NCI-H510A treated with DMSO at 0.1 percent for 48 hours (cell line): ENCODE measurements around the gene OR2G6.
"Not testable (repeated sequence)": the region's sequence is repeated elsewhere in the genome, so short reads cannot be mapped to it uniquely, and the experiment has no call there.

Source experiments
- DNase-seq: peaks from one replicate; lab custom pipeline; 2025; lab: John Stamatoyannopoulos, UW

Gene OR2G6

DNA sequence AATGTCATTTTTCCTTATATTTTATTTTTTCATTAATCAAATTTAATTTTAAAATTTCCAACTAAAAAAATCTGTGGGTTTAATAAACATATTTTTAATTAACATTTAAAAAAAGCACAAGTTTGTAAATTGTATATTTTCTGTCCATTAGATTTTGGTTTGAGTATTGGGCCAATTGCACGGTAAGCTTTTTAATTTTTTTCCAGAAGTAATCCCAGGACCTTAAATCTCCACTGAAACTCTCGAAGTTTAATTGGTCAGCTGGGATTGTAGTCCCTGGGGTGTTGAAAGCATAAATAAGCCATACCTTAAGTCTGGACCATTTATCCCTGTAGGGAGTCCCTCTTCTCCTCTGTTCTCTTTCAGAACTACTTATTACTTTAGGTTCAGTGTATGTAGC lies at the start of gene OR2G6:
OR2G6 (plus strand) TSS at position 301 of the 400 bp plus-strand sequence. CDS start 13,574 bp downstream, outside the sequence.
- not testable (repeated sequence) for DNase-seq

DNA sequence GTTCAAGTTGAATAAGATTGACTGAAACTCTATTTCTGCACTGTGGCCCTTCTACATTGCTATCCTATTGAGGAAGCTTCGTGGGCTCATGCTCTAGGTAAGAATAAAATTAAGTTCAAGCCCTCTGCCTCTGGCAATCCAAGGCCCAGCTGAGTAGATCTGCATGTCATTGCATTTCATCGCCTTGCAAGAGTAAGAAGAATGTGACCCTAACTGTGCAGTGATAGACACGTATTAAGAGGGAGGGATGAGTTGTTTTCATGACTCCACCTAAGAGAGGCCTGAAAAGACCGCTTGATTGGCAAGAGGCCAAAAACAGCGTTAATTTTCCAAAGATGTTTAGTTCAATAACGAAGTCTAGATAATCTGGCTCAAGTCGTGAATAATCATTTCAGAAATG lies 48.8 kb upstream of the OR2G6 start:
- not testable (repeated sequence) for DNase-seq

DNA sequence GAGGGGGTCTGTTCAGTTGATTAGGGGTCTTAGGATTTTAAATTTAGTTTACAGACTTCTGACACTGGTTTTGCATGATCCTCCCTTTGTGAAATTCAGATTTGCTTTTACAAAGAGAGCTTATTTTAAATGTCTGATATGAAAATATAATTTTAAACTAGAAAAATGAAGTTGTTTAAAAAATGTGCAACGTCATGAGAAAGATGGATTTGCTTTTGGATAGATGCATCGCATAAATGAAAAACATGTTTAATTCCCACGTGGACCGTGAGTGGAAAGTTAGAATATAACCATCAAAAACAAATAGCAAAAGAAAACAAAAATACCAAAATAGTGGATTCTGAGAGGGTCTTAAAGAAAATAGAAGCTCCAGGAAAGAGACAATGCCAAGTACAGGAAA lies 36.7 kb upstream of the OR2G6 start:
- DNase-seq: no peak

DNA sequence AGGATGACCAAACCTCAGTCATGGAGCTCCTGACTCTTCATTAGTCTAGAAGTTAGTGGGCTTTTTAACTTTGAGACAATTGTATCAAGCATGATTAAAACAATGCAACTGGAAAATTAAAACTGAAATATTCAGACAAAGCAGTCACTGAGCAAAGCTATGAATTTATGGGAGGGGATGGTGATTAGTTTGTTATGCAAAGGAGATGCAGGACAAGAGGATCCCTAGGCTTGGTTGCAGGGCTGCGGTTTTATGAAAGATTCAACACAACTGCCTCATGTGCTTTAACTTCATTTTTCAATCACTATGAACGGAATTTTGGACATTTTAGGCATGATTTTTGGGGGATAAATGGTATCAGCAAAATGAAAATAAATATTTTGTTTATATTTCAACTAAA lies 35.8 kb upstream of the OR2G6 start:
- not testable (repeated sequence) for DNase-seq

DNA sequence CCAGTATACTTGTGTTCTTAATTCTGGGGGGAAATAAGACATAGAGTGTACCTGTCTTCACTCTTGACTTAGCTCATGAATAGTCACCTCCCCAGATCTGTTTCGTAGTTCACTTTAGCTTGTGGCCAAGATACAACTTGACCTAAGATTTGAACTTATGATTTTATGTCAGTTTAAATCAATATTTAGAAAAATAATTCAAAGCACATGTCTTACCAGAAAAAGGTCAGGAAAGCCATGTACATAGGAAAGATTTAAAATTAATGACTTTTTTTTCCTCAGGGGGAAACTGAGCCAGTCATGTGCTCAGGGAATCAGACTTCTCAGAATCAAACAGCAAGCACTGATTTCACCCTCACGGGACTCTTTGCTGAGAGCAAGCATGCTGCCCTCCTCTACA lies 34.8 kb upstream of the OR2G6 start, which contains the start of gene OR2T3:
OR2T3 (plus strand) TSS at position 301 of the 400 bp plus-strand sequence; CDS start at position 301, 0 bp downstream.
- not testable (repeated sequence) for DNase-seq

DNA sequence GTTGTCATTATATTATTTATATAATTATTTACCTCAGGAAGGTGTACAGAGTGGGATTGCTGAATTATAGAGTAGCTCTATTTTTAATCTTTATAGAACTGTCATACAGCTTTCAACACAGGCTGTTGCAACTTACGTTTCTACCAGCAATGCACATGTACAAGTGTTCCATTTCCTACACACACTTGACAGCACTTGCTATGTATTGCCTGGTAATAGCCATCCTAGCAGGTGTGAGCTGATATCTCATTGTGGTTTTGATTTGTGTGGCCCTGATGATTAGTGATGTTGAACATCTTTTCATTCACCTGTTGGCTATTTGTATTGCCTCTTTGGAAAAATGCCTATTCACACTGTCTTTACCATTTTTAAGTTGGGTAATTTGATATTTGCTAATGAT lies 32.2 kb upstream of the OR2G6 start:
- not testable (repeated sequence) for DNase-seq

DNA sequence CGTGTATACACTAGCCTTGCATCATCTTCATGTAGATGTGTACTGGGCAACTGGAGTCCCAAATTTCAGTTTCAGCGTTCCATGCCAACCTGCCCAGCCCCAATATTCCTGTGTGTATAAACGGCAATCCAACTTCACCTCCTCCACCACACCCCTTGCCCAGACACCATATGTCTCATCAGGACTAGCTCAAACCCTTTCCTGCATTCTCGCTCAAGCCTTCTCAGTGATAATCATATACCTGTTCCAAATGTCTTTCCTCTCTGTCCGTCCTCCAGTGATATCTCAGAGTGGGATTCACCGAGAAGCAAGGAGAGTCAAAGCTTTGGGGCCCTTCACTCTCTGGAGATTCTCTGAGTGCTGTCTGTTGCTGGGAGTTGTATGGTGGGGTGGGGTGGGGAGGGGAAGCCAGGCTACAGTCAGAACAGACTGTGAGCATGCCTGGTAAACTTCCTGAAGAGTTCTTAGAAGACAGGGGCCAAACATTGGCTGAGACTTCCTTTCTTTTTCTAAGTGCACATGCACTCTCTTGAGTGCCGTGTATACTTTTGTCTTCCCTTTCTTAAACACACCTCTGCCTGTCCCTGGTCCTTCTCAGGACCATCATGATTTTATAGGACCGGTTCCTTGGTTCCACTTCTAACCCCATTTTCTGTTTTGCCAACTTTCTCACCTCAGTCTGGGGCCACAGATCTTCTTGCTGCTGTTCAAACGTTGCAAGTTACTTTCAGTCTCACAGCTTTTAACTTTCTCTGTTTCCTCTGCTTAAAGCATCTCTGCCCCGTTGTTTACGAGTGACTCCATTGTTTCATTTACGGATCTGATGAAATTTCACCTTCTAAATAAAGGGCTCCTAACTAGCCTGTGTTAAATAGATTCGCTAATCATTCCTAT lies 25.9 kb upstream of the OR2G6 start:
- DNase-seq: not testable (repeated sequence)

DNA sequence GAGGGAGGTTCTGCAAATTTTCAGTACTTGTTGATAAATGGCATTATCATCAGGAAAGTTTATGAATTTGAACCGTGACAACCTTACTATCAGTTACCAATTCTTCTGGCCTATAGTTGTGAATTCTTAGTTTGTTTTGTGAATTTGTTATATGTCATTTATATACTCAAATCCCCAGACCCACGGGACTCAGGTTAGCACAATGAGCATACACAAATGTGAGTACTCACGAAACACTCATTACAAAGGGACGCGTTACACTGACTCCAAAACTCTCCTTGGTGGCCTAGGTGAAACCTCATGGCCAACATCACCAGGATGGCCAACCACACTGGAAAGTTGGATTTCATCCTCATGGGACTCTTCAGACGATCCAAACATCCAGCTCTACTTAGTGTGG lies 19.6 kb upstream of the OR2G6 start, which contains the start of gene OR2T5:
OR2T5 (plus strand) TSS at position 301 of the 400 bp plus-strand sequence; CDS start at position 301, 0 bp downstream.
- not testable (repeated sequence) for DNase-seq

DNA sequence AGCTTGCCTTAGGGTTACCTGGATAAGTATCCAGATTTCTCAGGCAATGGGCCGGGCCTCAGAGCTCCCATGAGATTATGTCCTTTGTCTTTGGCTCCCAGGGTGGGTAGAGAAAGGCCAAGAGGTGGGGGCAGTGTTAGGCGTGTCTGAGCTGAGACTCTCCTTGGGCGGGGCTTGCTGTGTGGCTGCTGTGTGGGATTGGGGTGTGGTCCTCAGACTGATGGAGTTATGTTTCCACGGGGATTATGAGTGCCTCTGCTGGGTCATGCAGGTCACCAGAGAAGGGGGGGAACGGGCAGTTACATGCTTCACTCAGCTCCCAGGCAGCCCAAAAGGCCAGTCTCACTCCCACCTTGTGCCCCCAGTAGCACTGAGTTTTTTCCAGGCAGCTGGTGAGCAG lies 11.2 kb upstream of the OR2G6 start:
- not testable (repeated sequence) for DNase-seq

DNA sequence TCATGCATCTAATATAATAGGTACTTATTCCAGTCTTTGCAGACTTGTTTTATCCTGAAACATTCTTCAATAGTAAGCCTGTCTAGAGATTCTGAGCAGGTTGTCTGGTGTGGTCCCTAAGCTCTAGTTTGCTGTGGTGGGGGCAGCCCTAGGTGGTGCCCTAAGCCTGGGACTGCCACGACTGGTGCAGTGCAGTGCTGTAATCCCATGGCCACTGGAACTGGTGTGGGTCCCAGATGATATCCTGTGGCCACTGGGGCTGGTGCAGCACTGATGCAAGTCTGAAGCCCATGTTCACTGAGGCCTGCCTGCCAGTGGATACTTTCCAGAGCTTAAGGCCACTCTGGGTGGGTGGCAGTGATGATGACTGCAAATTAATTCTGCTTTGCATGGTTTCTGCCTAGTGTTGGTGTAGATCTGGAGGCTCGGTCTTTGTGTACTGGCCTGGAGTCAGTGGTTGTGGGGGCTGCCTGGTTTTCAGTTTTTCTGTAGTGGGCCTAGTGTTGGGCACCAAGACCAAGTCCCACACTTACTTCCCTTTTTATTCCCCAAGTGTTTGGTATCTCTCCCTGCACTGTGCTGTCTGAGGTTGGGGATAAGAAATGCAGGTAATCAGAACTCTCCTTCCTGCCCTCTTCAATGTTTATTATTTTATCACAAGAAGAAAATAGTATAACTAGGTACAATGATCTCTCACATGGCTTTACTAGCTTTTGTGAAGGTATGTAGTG lies 7.4 kb upstream of the OR2G6 start:
- not testable (repeated sequence) for DNase-seq

DNA sequence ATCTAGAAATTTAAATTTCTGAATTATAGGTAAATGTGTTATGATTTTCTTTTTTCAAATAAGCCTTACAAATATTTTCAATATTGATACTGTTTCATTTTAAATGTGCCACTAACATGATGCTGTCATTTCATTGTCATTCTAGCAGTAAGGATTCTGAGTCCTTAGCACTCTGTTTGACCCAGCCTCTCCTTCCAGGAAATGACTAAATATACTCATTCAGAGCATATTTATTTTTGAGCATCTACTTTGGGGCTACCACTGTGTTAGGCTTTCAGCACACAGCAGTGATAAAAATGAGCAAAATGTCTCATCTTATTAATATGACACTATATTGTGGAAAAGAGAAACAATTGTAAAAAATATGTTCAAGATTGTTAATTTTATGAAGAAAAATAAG lies 2.3 kb downstream of the OR2G6 start:
- DNase-seq: not testable (repeated sequence)

DNA sequence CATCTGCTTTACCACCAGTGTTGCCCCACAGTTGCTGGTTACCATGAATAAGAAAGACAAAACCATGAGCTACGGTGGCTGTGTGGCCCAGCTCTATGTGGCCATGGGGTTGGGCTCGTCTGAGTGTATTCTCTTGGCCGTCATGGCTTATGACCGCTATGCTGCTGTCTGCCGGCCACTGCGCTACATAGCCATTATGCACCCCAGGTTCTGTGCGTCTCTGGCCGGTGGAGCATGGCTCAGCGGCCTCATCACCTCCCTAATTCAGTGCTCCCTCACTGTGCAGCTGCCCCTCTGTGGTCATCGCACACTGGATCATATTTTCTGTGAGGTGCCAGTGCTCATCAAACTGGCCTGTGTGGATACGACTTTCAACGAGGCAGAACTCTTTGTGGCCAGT lies 14.0 kb downstream of the OR2G6 start:
- DNase-seq: no peak

DNA sequence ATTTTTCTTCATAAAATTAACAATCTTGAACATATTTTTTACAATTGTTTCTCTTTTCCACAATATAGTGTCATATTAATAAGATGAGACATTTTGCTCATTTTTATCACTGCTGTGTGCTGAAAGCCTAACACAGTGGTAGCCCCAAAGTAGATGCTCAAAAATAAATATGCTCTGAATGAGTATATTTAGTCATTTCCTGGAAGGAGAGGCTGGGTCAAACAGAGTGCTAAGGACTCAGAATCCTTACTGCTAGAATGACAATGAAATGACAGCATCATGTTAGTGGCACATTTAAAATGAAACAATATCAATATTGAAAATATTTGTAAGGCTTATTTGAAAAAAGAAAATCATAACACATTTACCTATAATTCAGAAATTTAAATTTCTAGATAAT lies 29.6 kb downstream of the OR2G6 start:
- not testable (repeated sequence) for DNase-seq

DNA sequence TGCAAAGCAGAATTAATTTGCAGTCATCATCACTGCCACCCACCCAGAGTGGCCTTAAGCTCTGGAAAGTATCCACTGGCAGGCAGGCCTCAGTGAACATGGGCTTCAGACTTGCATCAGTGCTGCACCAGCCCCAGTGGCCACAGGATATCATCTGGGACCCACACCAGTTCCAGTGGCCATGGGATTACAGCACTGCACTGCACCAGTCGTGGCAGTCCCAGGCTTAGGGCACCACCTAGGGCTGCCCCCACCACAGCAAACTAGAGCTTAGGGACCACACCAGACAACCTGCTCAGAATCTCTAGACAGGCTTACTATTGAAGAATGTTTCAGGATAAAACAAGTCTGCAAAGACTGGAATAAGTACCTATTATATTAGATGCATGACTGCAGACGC lies 39.5 kb downstream of the OR2G6 start:
- DNase-seq: not testable (repeated sequence)

DNA sequence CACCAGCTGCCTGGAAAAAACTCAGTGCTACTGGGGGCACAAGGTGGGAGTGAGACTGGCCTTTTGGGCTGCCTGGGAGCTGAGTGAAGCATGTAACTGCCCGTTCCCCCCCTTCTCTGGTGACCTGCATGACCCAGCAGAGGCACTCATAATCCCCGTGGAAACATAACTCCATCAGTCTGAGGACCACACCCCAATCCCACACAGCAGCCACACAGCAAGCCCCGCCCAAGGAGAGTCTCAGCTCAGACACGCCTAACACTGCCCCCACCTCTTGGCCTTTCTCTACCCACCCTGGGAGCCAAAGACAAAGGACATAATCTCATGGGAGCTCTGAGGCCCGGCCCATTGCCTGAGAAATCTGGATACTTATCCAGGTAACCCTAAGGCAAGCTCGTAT lies 43.2 kb downstream of the OR2G6 start:
- DNase-seq: not testable (repeated sequence)

DNA sequence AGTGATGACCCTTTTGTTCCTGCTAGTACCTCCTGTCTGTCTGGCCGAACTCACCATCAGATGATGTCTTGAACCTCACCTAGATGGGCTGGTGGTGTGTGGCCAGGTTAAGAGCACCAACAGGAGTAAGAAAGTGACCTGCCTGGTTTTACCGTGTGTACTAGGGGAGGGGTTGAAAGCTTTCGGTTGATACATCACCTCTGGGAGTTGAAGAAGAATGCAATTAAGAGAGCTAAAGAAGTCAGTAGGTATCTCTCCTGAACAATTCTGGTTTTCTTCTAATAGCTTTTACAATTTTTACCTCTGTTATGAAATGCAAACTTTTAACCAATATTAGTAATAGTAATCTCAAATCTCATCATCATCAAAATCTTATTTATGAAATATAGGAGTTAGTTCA lies 54.8 kb downstream of the OR2G6 start, which contains the start of gene OR2T29:
OR2T29 (minus strand) TSS at position 101 of the 400 bp plus-strand sequence. CDS start 3,281 bp downstream, outside the sequence.
- not testable (repeated sequence) for DNase-seq

DNA sequence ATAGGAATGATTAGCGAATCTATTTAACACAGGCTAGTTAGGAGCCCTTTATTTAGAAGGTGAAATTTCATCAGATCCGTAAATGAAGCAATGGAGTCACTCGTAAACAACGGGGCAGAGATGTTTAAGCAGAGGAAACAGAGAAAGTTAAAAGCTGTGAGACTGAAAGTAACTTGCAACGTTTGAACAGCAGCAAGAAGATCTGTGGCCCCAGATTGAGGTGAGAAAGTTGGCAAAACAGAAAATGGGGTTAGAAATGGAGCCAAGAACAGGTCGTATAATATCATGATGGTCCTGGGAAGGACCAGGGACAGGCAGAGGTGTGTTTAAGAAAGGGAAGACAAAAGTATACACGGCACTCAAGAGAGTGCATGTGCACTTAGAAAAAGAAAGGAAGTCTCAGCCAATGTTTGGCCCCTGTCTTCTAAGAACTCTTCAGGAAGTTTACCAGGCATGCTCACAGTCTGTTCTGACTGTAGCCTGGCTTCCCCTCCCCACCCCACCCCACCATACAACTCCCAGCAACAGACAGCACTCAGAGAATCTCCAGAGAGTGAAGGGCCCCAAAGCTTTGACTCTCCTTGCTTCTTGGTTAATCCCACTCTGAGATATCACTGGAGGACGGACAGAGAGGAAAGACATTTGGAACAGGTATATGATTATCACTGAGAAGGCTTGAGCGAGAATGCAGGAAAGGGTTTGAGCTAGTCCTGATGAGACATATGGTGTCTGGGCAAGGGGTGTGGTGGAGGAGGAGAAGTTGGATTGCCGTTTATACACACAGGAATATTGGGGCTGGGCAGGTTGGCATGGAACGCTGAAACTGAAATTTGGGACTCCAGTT lies 57.9 kb downstream of the OR2G6 start:
- not testable (repeated sequence) for DNase-seq

DNA sequence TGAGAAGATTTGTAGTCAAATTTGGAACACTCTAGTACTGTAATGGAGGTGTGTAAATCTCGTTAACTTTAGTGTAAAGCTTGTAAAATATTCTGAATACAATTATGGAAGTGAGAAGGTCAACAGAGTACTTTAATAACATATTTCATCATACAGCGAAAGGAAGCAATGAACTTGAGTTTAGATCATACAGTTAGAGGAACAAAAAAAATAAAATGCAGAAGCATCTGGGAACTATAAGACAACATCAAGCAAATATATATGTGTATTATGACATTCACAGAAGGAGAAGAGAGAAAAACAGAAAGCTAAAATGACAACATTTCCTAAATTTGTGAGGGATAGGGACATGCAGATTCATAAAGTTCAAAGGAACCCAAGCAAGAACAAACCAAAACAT lies 61.2 kb downstream of the OR2G6 start:
- DNase-seq: not testable (repeated sequence)

DNA sequence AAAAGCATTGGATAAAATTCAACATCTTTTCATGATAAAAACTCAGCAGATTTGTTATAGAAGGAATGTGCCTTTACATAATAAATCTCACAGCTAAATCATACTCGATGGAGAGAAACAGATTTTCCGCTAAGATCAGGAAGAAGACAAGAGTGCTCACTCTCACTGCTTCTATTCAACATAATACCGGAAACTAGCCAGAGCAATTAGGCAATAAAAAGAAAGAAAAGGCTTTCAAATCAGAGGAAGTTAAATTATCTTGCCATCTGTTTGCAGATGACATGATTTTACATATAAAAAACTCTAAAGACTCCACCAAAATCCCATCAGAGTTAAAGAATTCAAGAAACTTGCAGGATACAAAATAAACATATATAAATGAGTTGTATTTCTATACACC lies 62.9 kb downstream of the OR2G6 start:
- not testable (repeated sequence) for DNase-seq

DNA sequence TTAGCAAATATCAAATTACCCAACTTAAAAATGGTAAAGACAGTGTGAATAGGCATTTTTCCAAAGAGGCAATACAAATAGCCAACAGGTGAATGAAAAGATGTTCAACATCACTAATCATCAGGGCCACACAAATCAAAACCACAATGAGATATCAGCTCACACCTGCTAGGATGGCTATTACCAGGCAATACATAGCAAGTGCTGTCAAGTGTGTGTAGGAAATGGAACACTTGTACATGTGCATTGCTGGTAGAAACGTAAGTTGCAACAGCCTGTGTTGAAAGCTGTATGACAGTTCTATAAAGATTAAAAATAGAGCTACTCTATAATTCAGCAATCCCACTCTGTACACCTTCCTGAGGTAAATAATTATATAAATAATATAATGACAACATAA lies 64.2 kb downstream of the OR2G6 start:
- not testable (repeated sequence) for DNase-seq

DNA sequence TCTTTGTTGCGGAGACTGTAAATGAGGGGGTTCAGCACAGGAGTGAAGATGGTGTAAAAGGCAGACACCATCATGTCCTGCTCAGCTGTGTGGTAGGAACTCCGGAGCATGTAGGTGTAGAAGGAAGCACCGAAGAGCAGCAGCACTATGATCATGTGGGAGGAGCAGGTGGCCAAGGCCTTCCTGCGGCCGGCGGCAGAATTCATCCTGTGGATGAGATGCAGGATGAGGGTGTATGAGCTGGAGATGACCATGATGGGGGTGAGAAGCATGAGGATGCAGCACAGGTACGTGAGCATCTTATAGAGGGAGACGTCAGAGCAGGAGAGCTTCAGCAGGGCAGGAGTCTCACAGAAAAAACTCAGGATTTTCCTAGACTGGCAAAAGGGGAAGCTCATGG lies 66.0 kb downstream of the OR2G6 start:
- not testable (repeated sequence) for DNase-seq

DNA sequence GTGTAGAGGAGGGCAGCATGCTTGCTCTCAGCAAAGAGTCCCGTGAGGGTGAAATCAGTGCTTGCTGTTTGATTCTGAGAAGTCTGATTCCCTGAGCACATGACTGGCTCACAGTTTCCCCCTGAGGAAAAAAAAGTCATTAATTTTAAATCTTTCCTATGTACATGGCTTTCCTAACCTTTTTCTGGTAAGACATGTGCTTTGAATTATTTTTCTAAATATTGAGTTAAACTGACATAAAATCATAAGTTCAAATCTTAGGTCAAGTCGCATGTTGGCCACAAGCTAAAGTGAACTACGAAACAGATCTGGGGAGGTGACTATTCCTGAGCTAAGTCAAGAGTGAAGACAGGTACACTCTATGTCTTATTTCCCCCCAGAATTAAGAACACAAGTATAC lies 66.8 kb downstream of the OR2G6 start, which contains the start of gene OR2T34:
OR2T34 (minus strand) TSS at position 101 of the 400 bp plus-strand sequence; CDS start at position 101, 0 bp downstream.
- DNase-seq: not testable (repeated sequence)
